Measurements from ENCODE around the gene SLC6A13. TPM values are rescaled to one million over a fixed set of nuclear protein-coding genes. Genes with fewer than 3 reads are reported as not detected.

Gene SLC6A13
- total and polyA plus RNA-seq, 2 of the 8 experiments (the other 6 are each of a cell fraction or from before 2014, with no cell fraction given): 0.03 TPM; not detected in 1

- H3K18ac ChIP-seq (ENCODE audit: extremely low read depth, low read length): no peak overlapping the region
- no peak overlapping the region for H2BK20ac ChIP-seq (ENCODE audit: low read length)
- peak in 1 of 2 experiments; percentile 28 for DNase-seq (ENCODE audit: low read depth in 1 of 2, low spot score in 2 of 2)
- no peak overlapping the region for H3K4me2 ChIP-seq (ENCODE audit: insufficient read depth in 1 of 2, low read depth in 2 of 2, low read length in 2 of 2)
- H3K23ac ChIP-seq (ENCODE audit: insufficient read length): no peak overlapping the region
- ChIA-PET POLR2A (ENCODE audit: partially characterized antibody) (no interaction called here), CTCF (ENCODE audit: partially characterized antibody) (interaction anchor here (1.0 to 3.5 kb wide), 5 partner anchors 14 to 51 kb away, joined by 3 to 21 read pairs (median 4); no protein-coding TSS in a partner anchor)
- H2BK15ac ChIP-seq (ENCODE audit: low read length): no peak overlapping the region
- H4K20me1 ChIP-seq (replicated peaks in 1 of 2; ENCODE audit: control insufficient read depth in 1 of 2, insufficient read depth in 2 of 2, low read length in 2 of 2): no peaks in the 10 kb centered on the region
- H3K79me1 ChIP-seq (ENCODE audit: low read depth, low read length): no peaks in the 10 kb centered on the region
- no peak overlapping the region for H2BK5ac ChIP-seq (ENCODE audit: low read depth, low read length)
- no peaks in the 10 kb centered on the region for H3K4me1 ChIP-seq (replicated peaks in 1 of 4; ENCODE audit: control insufficient read depth in 3 of 4, insufficient read depth in 4 of 4, low read length in 3 of 4)
- H3K9me3 ChIP-seq (ENCODE audit: insufficient read depth in 2 of 2, low read depth in 1 of 2, low read length in 1 of 2): no peaks in the 10 kb centered on the region
- H3K14ac ChIP-seq (ENCODE audit: insufficient read length): no peak overlapping the region
- FAIRE-seq: no peak
- H2BK12ac ChIP-seq (ENCODE audit: low read depth, low read length): no peak overlapping the region
- no peak overlapping the region for H4K5ac ChIP-seq (ENCODE audit: insufficient read length, low read depth, low read length)
- no peak overlapping the region for H3K9ac ChIP-seq (replicated peaks in 1 of 4; ENCODE audit: extremely low read depth in 1 of 4, low read depth in 3 of 4, low read length in 3 of 4)
- no peak overlapping the region for H3K4ac ChIP-seq (replicated peaks; ENCODE audit: insufficient read length, low read depth, low read length)
- no peak overlapping the region for H3K4me3 ChIP-seq (ENCODE audit: extremely low read depth in 1 of 4, insufficient read depth in 2 of 4, low read depth in 3 of 4, low read length in 4 of 4)
- no peaks in the 10 kb centered on the region for H3K23me2 ChIP-seq (ENCODE audit: low read depth, low read length)
- H3K36me3 ChIP-seq (ENCODE audit: control insufficient read depth in 2 of 4, insufficient read depth in 4 of 4, low read length in 3 of 4): no peaks in the 10 kb centered on the region
- no peak overlapping the region for H2AK5ac ChIP-seq (ENCODE audit: low read depth, low read length)
- H2BK120ac ChIP-seq (replicated peaks; ENCODE audit: low read depth, low read length): no peak overlapping the region
- H2AFZ ChIP-seq (ENCODE audit: low read length): no peak overlapping the region
- H3K27ac ChIP-seq (ENCODE audit: low read depth, low read length): no peak overlapping the region
- no peak overlapping the region for H3K56ac ChIP-seq (replicated peaks; ENCODE audit: insufficient read length, low read depth, low read length)
- H3K79me2 ChIP-seq (ENCODE audit: control insufficient read depth in 1 of 2, insufficient read depth in 2 of 2, low read length in 2 of 2): no peaks in the 10 kb centered on the region
- WGBS, 2 experiments (ENCODE audit: extremely low coverage in 1 of 2, insufficient coverage in 1 of 2, insufficient read length in 1 of 2, insufficient replicate concordance in 2 of 2, low coverage in 1 of 2, low lambda C conversion rate in 2 of 2, missing lambda C conversion rate in 1 of 2): 54% methylated on average over 4 of the region's 5 CpGs; no CpG with 5 or more reads in 1 of the 2 experiments
- no peaks in the 10 kb centered on the region for H3K27me3 ChIP-seq (replicated peaks in 1 of 4; ENCODE audit: control insufficient read depth in 3 of 4, extremely low read depth in 1 of 4, insufficient read depth in 3 of 4, low read length in 3 of 4)
- no peak overlapping the region for H4K91ac ChIP-seq (replicated peaks; ENCODE audit: insufficient read length, low read length)
- no peak overlapping the region for H4K8ac ChIP-seq (ENCODE audit: extremely low read depth, insufficient read depth, low read length)
- TF ChIP-seq HDAC2 (IDR thresholded peaks at IDR 0.05; ENCODE audit: borderline replicate concordance in 1 of 2, low read depth in 2 of 2, low read length in 2 of 2) (no peak), RNF2 (IDR thresholded peaks at IDR 0.05; ENCODE audit: borderline replicate concordance, low read depth, low read length, missing control alignments, poor library complexity, severe bottlenecking) (no peak), RAD21 (IDR thresholded peaks at IDR 0.05 in 1 of 2, conservative IDR thresholded peaks at IDR 0.05 in 1 of 2; ENCODE audit: low read depth in 2 of 2, low read length in 2 of 2) (no peak), YY1 (IDR thresholded peaks at IDR 0.05; ENCODE audit: low read depth, low read length) (no peak), SP4 (IDR thresholded peaks at IDR 0.05; ENCODE audit: low read length) (no peak), GTF2F1 (IDR thresholded peaks at IDR 0.05; ENCODE audit: borderline replicate concordance, low read depth, low read length) (no peak), EGR1 (IDR thresholded peaks at IDR 0.05; ENCODE audit: borderline replicate concordance, low read depth, low read length) (no peak), BACH1 (IDR thresholded peaks at IDR 0.05; ENCODE audit: low read length) (no peak), TEAD4 (IDR thresholded peaks at IDR 0.05; ENCODE audit: low read depth, low read length) (no peak), POLR2A (IDR thresholded peaks at IDR 0.05; ENCODE audit: control extremely low read depth in 1 of 2, low read depth in 2 of 2, low read length in 2 of 2) (no peak), CTCF (IDR thresholded peaks at IDR 0.05; ENCODE audit: control extremely low read depth in 1 of 3, insufficient read depth in 1 of 3, low read depth in 1 of 3, low read length in 3 of 3) (no peak), POLR2AphosphoS5 (IDR thresholded peaks at IDR 0.05; ENCODE audit: low read depth, low read length) (no peak)
Observed at GRCh38 chr12:252636-253035, 10.0 kb downstream of the SLC6A13 start.
